Ishikawa (cell line): ENCODE measurements around the gene EXOC6.

Source experiments
- CEBPB ChIP-seq: IDR thresholded peaks from 2 replicates; pipeline ENCODE4 v1.6.1; 2012
- CREB1 ChIP-seq: IDR thresholded peaks from 2 replicates; pipeline ENCODE4 v1.6.1; 2012; ENCODE audit warnings: low read depth
- EGR1 ChIP-seq: IDR thresholded peaks from 2 replicates; pipeline ENCODE4 v1.6.1; 2012
- EP300 ChIP-seq: IDR thresholded peaks from 2 replicates; pipeline ENCODE4 v1.6.1; 2012; ENCODE audit warnings: borderline replicate concordance
- FOXM1 ChIP-seq: IDR thresholded peaks from 2 replicates; pipeline ENCODE4 v1.6.1; 2012; ENCODE audit warnings: low read depth, borderline replicate concordance
- NFIC ChIP-seq: IDR thresholded peaks from 2 replicates; pipeline ENCODE4 v1.6.1; 2012
- RAD21 ChIP-seq: IDR thresholded peaks from 2 replicates; pipeline ENCODE4 v1.6.1; 2012; ENCODE audit warnings: low read depth
- REST ChIP-seq: IDR thresholded peaks from 2 replicates; pipeline ENCODE4 v1.6.1; 2012; ENCODE audit warnings: low read depth, mild to moderate bottlenecking
- TAF1 ChIP-seq: IDR thresholded peaks from 2 replicates; pipeline ENCODE4 v1.6.1; 2012; ENCODE audit warnings: low read depth, mild to moderate bottlenecking
- TEAD4 ChIP-seq: IDR thresholded peaks from 2 replicates; pipeline ENCODE4 v1.6.1; 2012
- ZBTB7A ChIP-seq: IDR thresholded peaks from 2 replicates; pipeline ENCODE4 v1.6.1; 2012; ENCODE audit warnings: low read depth
- TF ChIP-seq, protein P1 (sequence below): IDR thresholded peaks from 2 replicates; pipeline ENCODE4 v1.6.1; 2012

- no peak for TF ChIP-seq CEBPB
- no peak for TF ChIP-seq EP300
- no peak for TF ChIP-seq FOXM1
- TF ChIP-seq NFIC: no peak
- no peak for TF ChIP-seq ZBTB7A
- no peak for TF ChIP-seq RAD21
- TF ChIP-seq CREB1: no peak
- no peak for TF ChIP-seq EGR1
- no peak for TF ChIP-seq REST
- TF ChIP-seq, protein P1, sequence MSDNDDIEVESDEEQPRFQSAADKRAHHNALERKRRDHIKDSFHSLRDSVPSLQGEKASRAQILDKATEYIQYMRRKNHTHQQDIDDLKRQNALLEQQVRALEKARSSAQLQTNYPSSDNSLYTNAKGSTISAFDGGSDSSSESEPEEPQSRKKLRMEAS: no peak
- no peak for TF ChIP-seq TEAD4
- TF ChIP-seq TAF1: no peak
These were observed 65.7 kb downstream of the EXOC6 start for GRCh38 chr10:92913973-92914372.
